SH-SY5Y (cell line): Measurements from ENCODE around the gene MYRIP.

Experiments used
- GATA2 ChIP-seq: IDR thresholded peaks from 2 replicates; pipeline ENCODE4 v1.6.1; 2011; ENCODE audit warnings: mild to moderate bottlenecking, low read depth, low read length
- GATA3 ChIP-seq: IDR thresholded peaks from 2 replicates; pipeline ENCODE4 v1.6.1; 2011; ENCODE audit warnings: low read depth, mild to moderate bottlenecking, low read length, moderate library complexity

DNA sequence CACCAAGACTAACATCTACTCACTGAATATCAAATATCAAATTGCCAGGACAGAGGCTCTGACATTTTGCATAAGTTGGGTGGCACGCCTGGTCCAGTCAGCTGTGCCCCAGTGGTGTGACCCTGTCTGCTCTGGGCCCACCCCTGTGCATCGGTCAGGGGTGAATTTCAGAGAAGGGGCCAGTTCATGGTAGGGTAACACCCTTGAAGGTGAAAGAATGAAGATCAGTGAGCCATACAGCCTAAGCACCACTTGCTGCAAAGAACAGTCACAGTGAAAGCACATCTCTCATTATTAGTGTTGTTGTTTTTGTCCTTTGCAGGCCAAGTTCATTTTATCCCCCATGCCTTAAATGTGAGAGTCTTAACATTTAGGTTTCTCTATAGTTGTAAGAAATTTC lies 86.8 kb downstream of the MYRIP start:
- no peak for TF ChIP-seq GATA2
- TF ChIP-seq GATA3, result no peak
